ENCODE data around the gene CEP85L. TPM values are rescaled to one million over a fixed set of nuclear protein-coding genes. Genes with fewer than 3 reads are reported as not detected.

The CEP85L gene
- total and polyA plus RNA-seq, 2 of the 4 experiments (the other 2 are of a cell fraction), result 2.3 to 25.6 TPM

DNA sequence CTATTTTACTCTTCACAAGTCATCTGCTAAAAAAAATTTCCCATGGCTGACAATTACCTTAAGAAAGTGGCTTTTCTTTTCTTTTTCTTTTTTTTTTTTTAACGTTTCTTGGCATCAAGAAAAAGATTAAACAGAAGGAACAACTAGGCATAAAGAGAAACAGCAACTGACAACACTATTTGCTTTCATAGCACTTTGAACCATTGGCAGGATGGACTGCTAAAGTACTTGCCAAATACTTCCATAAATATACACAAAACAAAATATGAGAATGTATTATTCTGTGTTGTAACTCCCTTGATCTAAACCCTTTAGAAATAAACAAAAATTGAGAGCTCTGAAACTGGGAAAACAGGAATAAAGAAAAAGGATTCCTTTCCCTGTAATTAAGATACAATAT, 123.3 kb downstream of the CEP85L start:
- WGBS, 2 experiments (ENCODE audit: extremely low coverage in 2 of 2, insufficient read length in 1 of 2), result no CpG with 5 or more reads among the region's 1 CpG
- no peak for DNase-seq

More for the DNA sequence above, 123.3 kb downstream of the CEP85L start:
- H4K8ac ChIP-seq (ENCODE audit: low read depth in 2 of 2, low read length in 2 of 2), result no peak overlapping the region
- no peak overlapping the region for H4K5ac ChIP-seq (ENCODE audit: low read depth, low read length)
- no peak overlapping the region for H4K91ac ChIP-seq (ENCODE audit: insufficient read depth, low read depth, low read length)
- no peak overlapping the region for H3K18ac ChIP-seq (ENCODE audit: low read depth, low read length)
- intact Hi-C loops (cut with micrococcal nuclease) (no loop called here), dilution Hi-C loops (cut with HindIII; ENCODE audit: low sequenced_read_pairs, unreplicated experiment) (no loop called here), in situ Hi-C loops (cut with MboI; ENCODE audit: low sequenced_read_pairs) (no loop called here)
- H3K36me3 ChIP-seq (ENCODE audit: control insufficient read depth, insufficient read depth, low read length), result no peaks in the 10 kb centered on the region
- no peak overlapping the region for H3K23ac ChIP-seq (ENCODE audit: low read depth, low read length)
- H3K56ac ChIP-seq (ENCODE audit: extremely low read depth, insufficient read depth, low read length), result no peak overlapping the region
- no peak overlapping the region for H2AFZ ChIP-seq (replicated peaks; ENCODE audit: low read length, poor library complexity)
- H3K9ac ChIP-seq (ENCODE audit: low read depth, low read length), result no peak overlapping the region
- no peak overlapping the region for H2BK15ac ChIP-seq (ENCODE audit: low read depth, low read length)
- ATAC-seq (ENCODE audit: low read depth), result no peak
- H3K9me3 ChIP-seq (ENCODE audit: control insufficient read depth, insufficient read depth, low read length), result no peaks in the 10 kb centered on the region; the same call in 1 of the 2 replicates
- H3K4me2 ChIP-seq (ENCODE audit: low read depth, low read length), result no peak overlapping the region
- TF ChIP-seq RCOR1 (IDR thresholded peaks at IDR 0.05; ENCODE audit: insufficient replicate concordance, low read length) (no peak), MAZ (IDR thresholded peaks at IDR 0.05; ENCODE audit: borderline replicate concordance, low read depth, low read length) (no peak), BHLHE40 (IDR thresholded peaks at IDR 0.05; ENCODE audit: low read depth, low read length) (no peak), SMC3 (IDR thresholded peaks at IDR 0.05; ENCODE audit: low read depth, low read length) (no peak), FOS (IDR thresholded peaks at IDR 0.05; ENCODE audit: low read depth, low read length) (no peak), CHD1 (IDR thresholded peaks at IDR 0.05; ENCODE audit: low read depth, low read length) (no peak), NFE2L2 (IDR thresholded peaks at IDR 0.05; ENCODE audit: low read depth, low read length) (no peak), MAFK (IDR thresholded peaks at IDR 0.05; ENCODE audit: low read depth, low read length) (no peak), POLR2A (IDR thresholded peaks at IDR 0.05; ENCODE audit: low read depth, low read length) (no peak), CEBPB (IDR thresholded peaks at IDR 0.05; ENCODE audit: low read depth, low read length) (no peak), RFX5 (IDR thresholded peaks at IDR 0.05; ENCODE audit: low read depth, low read length) (no peak), RAD21 (IDR thresholded peaks at IDR 0.05; ENCODE audit: low read length) (no peak), MXI1 (IDR thresholded peaks at IDR 0.05; ENCODE audit: borderline replicate concordance, low read depth, low read length) (no peak)
- TF ChIP-seq, protein P1, sequence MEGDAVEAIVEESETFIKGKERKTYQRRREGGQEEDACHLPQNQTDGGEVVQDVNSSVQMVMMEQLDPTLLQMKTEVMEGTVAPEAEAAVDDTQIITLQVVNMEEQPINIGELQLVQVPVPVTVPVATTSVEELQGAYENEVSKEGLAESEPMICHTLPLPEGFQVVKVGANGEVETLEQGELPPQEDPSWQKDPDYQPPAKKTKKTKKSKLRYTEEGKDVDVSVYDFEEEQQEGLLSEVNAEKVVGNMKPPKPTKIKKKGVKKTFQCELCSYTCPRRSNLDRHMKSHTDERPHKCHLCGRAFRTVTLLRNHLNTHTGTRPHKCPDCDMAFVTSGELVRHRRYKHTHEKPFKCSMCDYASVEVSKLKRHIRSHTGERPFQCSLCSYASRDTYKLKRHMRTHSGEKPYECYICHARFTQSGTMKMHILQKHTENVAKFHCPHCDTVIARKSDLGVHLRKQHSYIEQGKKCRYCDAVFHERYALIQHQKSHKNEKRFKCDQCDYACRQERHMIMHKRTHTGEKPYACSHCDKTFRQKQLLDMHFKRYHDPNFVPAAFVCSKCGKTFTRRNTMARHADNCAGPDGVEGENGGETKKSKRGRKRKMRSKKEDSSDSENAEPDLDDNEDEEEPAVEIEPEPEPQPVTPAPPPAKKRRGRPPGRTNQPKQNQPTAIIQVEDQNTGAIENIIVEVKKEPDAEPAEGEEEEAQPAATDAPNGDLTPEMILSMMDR (conservative IDR thresholded peaks at IDR 0.05; ENCODE audit: low read depth, low read length), result no peak
- TF ChIP-seq, protein P2, sequence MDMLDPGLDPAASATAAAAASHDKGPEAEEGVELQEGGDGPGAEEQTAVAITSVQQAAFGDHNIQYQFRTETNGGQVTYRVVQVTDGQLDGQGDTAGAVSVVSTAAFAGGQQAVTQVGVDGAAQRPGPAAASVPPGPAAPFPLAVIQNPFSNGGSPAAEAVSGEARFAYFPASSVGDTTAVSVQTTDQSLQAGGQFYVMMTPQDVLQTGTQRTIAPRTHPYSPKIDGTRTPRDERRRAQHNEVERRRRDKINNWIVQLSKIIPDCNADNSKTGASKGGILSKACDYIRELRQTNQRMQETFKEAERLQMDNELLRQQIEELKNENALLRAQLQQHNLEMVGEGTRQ (IDR thresholded peaks at IDR 0.05; ENCODE audit: low read depth, low read length), result no peak
- TF ChIP-seq, protein P3, sequence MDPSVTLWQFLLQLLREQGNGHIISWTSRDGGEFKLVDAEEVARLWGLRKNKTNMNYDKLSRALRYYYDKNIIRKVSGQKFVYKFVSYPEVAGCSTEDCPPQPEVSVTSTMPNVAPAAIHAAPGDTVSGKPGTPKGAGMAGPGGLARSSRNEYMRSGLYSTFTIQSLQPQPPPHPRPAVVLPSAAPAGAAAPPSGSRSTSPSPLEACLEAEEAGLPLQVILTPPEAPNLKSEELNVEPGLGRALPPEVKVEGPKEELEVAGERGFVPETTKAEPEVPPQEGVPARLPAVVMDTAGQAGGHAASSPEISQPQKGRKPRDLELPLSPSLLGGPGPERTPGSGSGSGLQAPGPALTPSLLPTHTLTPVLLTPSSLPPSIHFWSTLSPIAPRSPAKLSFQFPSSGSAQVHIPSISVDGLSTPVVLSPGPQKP (IDR thresholded peaks at IDR 0.05; ENCODE audit: borderline replicate concordance, low read depth, low read length), result no peak
- no peak overlapping the region for H3K14ac ChIP-seq (replicated peaks; ENCODE audit: low read depth, low read length)
- no peak overlapping the region for H2AK9ac ChIP-seq (replicated peaks; ENCODE audit: low read depth, low read length, poor library complexity)
- no TSS peak for BruUV-seq (replicated peaks)
- no peak overlapping the region for H2BK5ac ChIP-seq (ENCODE audit: low read depth, low read length, poor library complexity, severe bottlenecking)
- no peak overlapping the region for H2BK20ac ChIP-seq (ENCODE audit: low read depth, low read length)
- POLR2A ChIA-PET (ENCODE audit: unreplicated experiment), result no interaction called here
- H3K4me3 ChIP-seq (ENCODE audit: insufficient read depth, low read depth, low read length), result no peak overlapping the region
- H3K27ac ChIP-seq (ENCODE audit: insufficient read depth, low read length), result no peak overlapping the region
- no peak overlapping the region for H3K4ac ChIP-seq (ENCODE audit: low read depth, low read length)
- CTCF ChIA-PET, result no interaction called here
- no peaks in the 10 kb centered on the region; the same call in 1 of the 2 replicates for H3K9me1 ChIP-seq (ENCODE audit: insufficient read depth, low read length)
- H3K27me3 ChIP-seq (ENCODE audit: control insufficient read depth, insufficient read depth, low read length), result no peaks in the 10 kb centered on the region
- H3K79me1 ChIP-seq (ENCODE audit: low read depth in 1 of 2, low read length in 2 of 2), result peaks cover 15 to 22% of the 10 kb centered on the region in 2 experiments
- H2AK5ac ChIP-seq (ENCODE audit: low read depth, low read length), result no peak overlapping the region
- peaks cover 2% of the 10 kb centered on the region; the same call in 1 of the 2 replicates for H3K4me1 ChIP-seq (ENCODE audit: control insufficient read depth, insufficient read depth, low read length)
- no peak overlapping the region for H2BK120ac ChIP-seq (ENCODE audit: low read depth, low read length)
- H4K20me1 ChIP-seq (ENCODE audit: insufficient read depth, low read length), result no peaks in the 10 kb centered on the region; the same call in 1 of the 2 replicates
